ENCODE data around the gene TXNRD1.
A peak's percentile ranks its signal among the peaks of the same experiment; 100 is the strongest.

DNA sequence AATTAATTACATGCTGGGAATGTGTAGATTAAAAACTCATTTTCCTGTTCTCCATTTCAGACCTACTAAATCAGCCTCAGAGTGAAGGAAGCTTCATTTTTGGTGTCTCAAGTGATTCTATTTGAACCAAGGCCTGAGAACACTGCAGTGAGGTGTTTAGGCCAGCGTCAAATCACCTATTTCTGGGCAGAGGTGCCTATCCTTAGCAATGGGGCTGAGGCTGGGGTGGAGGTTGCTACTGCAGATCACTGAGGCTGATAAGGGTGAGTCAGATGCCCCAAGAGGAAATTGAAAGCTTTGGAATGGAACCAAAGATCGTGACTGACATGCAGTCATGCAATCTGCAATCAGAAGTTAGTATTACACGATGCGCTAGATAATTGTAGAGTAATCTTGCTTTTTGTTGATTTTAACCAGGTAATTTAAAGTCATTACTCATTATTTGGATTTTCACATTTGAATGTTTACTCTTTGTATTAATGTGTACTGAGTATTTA, 4.4 kb downstream of the TXNRD1 start:
- TF ChIP-seq, protein P1, sequence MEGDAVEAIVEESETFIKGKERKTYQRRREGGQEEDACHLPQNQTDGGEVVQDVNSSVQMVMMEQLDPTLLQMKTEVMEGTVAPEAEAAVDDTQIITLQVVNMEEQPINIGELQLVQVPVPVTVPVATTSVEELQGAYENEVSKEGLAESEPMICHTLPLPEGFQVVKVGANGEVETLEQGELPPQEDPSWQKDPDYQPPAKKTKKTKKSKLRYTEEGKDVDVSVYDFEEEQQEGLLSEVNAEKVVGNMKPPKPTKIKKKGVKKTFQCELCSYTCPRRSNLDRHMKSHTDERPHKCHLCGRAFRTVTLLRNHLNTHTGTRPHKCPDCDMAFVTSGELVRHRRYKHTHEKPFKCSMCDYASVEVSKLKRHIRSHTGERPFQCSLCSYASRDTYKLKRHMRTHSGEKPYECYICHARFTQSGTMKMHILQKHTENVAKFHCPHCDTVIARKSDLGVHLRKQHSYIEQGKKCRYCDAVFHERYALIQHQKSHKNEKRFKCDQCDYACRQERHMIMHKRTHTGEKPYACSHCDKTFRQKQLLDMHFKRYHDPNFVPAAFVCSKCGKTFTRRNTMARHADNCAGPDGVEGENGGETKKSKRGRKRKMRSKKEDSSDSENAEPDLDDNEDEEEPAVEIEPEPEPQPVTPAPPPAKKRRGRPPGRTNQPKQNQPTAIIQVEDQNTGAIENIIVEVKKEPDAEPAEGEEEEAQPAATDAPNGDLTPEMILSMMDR (IDR thresholded peaks at IDR 0.05) = no peak
- TF ChIP-seq POLR2A (IDR thresholded peaks at IDR 0.05) = peak in 1 of 2 donors; percentile 3
